Glomerular endothelial cell (primary cell): ENCODE measurements around the gene MAK. TPM values are rescaled to one million over a fixed set of nuclear protein-coding genes. Genes with fewer than 3 reads are reported as not detected.
A peak's percentile ranks its signal among the peaks of the same experiment; 100 is the strongest.
"Not testable (repeated sequence)": the region's sequence is repeated elsewhere in the genome, so short reads cannot be mapped to it uniquely, and the experiment has no call there.

Source experiments
- DNase-seq: peaks from one replicate; pipeline ENCODE4 v3.0.0-alpha.2; 2011; ENCODE audit warnings: low read depth, low spot score; ENCODE audit errors: extremely low read depth
- total RNA-seq: library from RNA; depleted of rRNA; stranded (reverse); fragments of >200 nt; gene quantifications from 2 replicates; pipeline ENCODE4 v1.2.3, GENCODE V29; 2015

Gene MAK
- total RNA-seq, 1 donor from 2014 or later, result not detected

- DNase-seq, result no peak
Measured at GRCh38 chr6:10733151-10733715, 105.1 kb downstream of the MAK start.

GRCh38 chr6:10730254-10730653 lies 108.1 kb downstream of the MAK start:
- no peak for DNase-seq

GRCh38 chr6:10725716-10726115 lies 112.6 kb downstream of the MAK start:
- DNase-seq, result no peak

GRCh38 chr6:10725044-10725443 lies 113.3 kb downstream of the MAK start:
- DNase-seq, result no peak

- DNase-seq, result no peak
Measured at GRCh38 chr6:10723567-10723881, 114.8 kb downstream of the MAK start.

- peak; percentile 60 for DNase-seq
Measured at GRCh38 chr6:10722820-10723566, 115.3 kb downstream of the MAK start, which contains the start of gene TMEM14C. TSS of gene TMEM14C (plus strand) at chr6:10723070. CDS start at chr6:10724614, 1,544 bp downstream.

GRCh38 chr6:10722570-10722819 lies 115.8 kb downstream of the MAK start:
- no peak for DNase-seq

- no peak for DNase-seq
Measured at GRCh38 chr6:10721850-10722569, 116.3 kb downstream of the MAK start.

GRCh38 chr6:10720960-10721849 lies 117.1 kb downstream of the MAK start:
- not testable (repeated sequence) for DNase-seq

GRCh38 chr6:10720265-10720959 lies 117.9 kb downstream of the MAK start:
- no peak for DNase-seq

- DNase-seq, result no peak
Measured at GRCh38 chr6:10719964-10720264, 118.4 kb downstream of the MAK start.

GRCh38 chr6:10719296-10719963 lies 118.9 kb downstream of the MAK start:
- DNase-seq, result no peak

GRCh38 chr6:10713962-10714361 lies 124.4 kb downstream of the MAK start:
- no peak for DNase-seq

Other genes starting within 250 kb of the MAK start
- 1.9 and 3.4 TPM in 2 replicates for gene C6orf52, start 143.9 kb downstream of the MAK start, total RNA-seq
- 15.9 and 18.4 TPM in 2 replicates for gene PAK1IP1, start 143.6 kb downstream of the MAK start, total RNA-seq
- gene TMEM14C, start 115.5 kb downstream of the MAK start, total RNA-seq, result 107 and 206 TPM in 2 replicates
- 53.2 and 84.0 TPM in 2 replicates for gene TMEM14B, start 90.7 kb downstream of the MAK start, total RNA-seq
- not detected in 2 replicates for gene GCM2, start 43.5 kb upstream of the MAK start, total RNA-seq
- gene SYCP2L, start 48.5 kb upstream of the MAK start, total RNA-seq, result 0.29 and 0.88 TPM in 2 replicates
- gene ELOVL2, start 205.8 kb upstream of the MAK start, total RNA-seq, result not detected in 2 replicates